HCT116 (cell line): ENCODE results near the gene TNC. TPM values are rescaled to one million over a fixed set of nuclear protein-coding genes. Genes with fewer than 3 reads are reported as not detected.

Experiments
- ATAC-seq: fragments of 200-7000 bp; cut with Tn5 transposase; 2 replicates; pipeline ENCODE4 v1.9.1; 2020; ENCODE audit warnings: mild to moderate bottlenecking, moderate library complexity
- BruUV-seq: library from RNA; stranded (reverse); fragments of 400-500 nt; replicated peaks from 2 replicates; lab custom pipeline; 2021; lab: Mats Ljungman, UMichigan
- CTCF ChIA-PET: fragments of 300-600 bp; sonication (Branson Sonifier 250); formaldehyde crosslinking; loops from one replicate; lab custom pipeline; 2021; ENCODE audit warnings: antibody characterized with exemption; lab: Charles Lee
- POLR2A ChIA-PET: fragments of 300-600, 350-600 bp; sonication (Branson Sonifier 250); formaldehyde crosslinking; loops from one replicate; lab custom pipeline; 2021; ENCODE audit warnings: antibody characterized with exemption; lab: Charles Lee
- RAD21 ChIA-PET, 2 experiments: fragments of 300-600 bp; sonication (Branson Sonifier 250); formaldehyde crosslinking; loops; one replicate each; lab custom pipeline; 2023; ENCODE audit warnings: low total read pairs in 2 of 2; ENCODE audit not compliant: uncharacterized antibody in 2 of 2, unreplicated experiment in 2 of 2, low non-redundant PET in 1 of 2; lab: Charles Lee
- DNase-seq: peaks from one replicate; pipeline ENCODE4 v3.0.0-alpha.2; 2010; ENCODE audit warnings: low read depth, low spot score
- H2AFZ ChIP-seq: fragments of 200-600 bp; shearing (Covaris generic), sonication (generic); 2 replicates; pipeline ENCODE4 v1.6.1; 2017; ENCODE audit warnings: low read depth, mixed run types, mixed read lengths, antibody characterized with exemption, low read length; ENCODE audit not compliant: poor library complexity, severe bottlenecking
- H3K27ac ChIP-seq: 2 replicates; pipeline ENCODE4 v1.5.1; 2012; ENCODE audit warnings: low read depth, low read length
- H3K27me3 ChIP-seq: fragments of 200-600 bp; sonication (generic); 2 replicates; pipeline ENCODE4 v1.6.1; 2016; ENCODE audit warnings: mixed run types, low read length, mixed read lengths; ENCODE audit not compliant: insufficient read depth
- H3K36me3 ChIP-seq, 2 experiments: fragments of 200-500 bp in 1 of 2; fragments of 200-600 bp in 1 of 2; sonication (Bioruptor generic) in 1 of 2; sonication (generic) in 1 of 2; 2 replicates each; pipeline versions ENCODE4 v1.5.1 to v1.6.1; 2014 to 2016; ENCODE audit warnings: low read length in 2 of 2, inconsistent platforms in 1 of 2, mixed read lengths in 1 of 2, mixed run types in 1 of 2; ENCODE audit not compliant: insufficient read depth in 2 of 2, control insufficient read depth in 1 of 2
- H3K4me1 ChIP-seq, 2 experiments: fragments of 200-600 bp in 1 of 2; sonication (generic) in 1 of 2; 2 replicates each; pipeline versions ENCODE4 v1.5.1 to v1.6.1; 2012 to 2017; ENCODE audit warnings: low read length in 2 of 2, inconsistent platforms in 1 of 2, mild to moderate bottlenecking in 1 of 2, mixed read lengths in 1 of 2, mixed run types in 1 of 2, moderate library complexity in 1 of 2; ENCODE audit not compliant: insufficient read depth in 2 of 2, control insufficient read depth in 1 of 2
- H3K4me2 ChIP-seq: fragments of 200-600 bp; sonication (generic); 2 replicates; pipeline ENCODE4 v1.6.1; 2017; ENCODE audit warnings: mixed run types, low read length, mixed read lengths
- H3K4me3 ChIP-seq, 2 experiments: fragments of 200-600 bp in 1 of 2; sonication (generic) in 1 of 2; replicated peaks in 1 of 2; 2 replicates each; pipeline ENCODE4 v1.5.1; 2011 to 2016; ENCODE audit warnings: low read length in 2 of 2, control low read depth in 1 of 2, low read depth in 1 of 2, mild to moderate bottlenecking in 1 of 2, mixed read lengths in 1 of 2, mixed run types in 1 of 2
- H3K79me2 ChIP-seq: fragments of 200-600 bp; sonication (generic); 2 replicates; pipeline ENCODE4 v1.6.1; 2017; ENCODE audit warnings: mild to moderate bottlenecking, mixed run types, low read length, moderate library complexity, mixed read lengths; ENCODE audit not compliant: insufficient read depth
- H3K9ac ChIP-seq: fragments of 200-600 bp; sonication (generic); 2 replicates; pipeline ENCODE4 v1.6.1; 2016; ENCODE audit warnings: low read length, mixed read lengths
- H3K9me2 ChIP-seq: fragments of 200-600 bp; sonication (generic), shearing (Covaris generic); 2 replicates; pipeline ENCODE4 v1.6.1; 2017; ENCODE audit warnings: mixed run types, mild to moderate bottlenecking, moderate library complexity; ENCODE audit not compliant: insufficient read depth
- H3K9me3 ChIP-seq, 2 experiments: fragments of 200-500 bp in 1 of 2; fragments of 200-600 bp in 1 of 2; sonication (Bioruptor generic) in 1 of 2; sonication (generic) in 1 of 2; 2 replicates each; pipeline ENCODE4 v1.6.1; 2014 to 2017; ENCODE audit warnings: low read length in 2 of 2, mixed read lengths in 2 of 2, inconsistent platforms in 1 of 2, low read depth in 1 of 2, mild to moderate bottlenecking in 1 of 2, mixed run types in 1 of 2, moderate library complexity in 1 of 2; ENCODE audit not compliant: control insufficient read depth in 1 of 2, insufficient read depth in 1 of 2
- H4K20me1 ChIP-seq: fragments of 200-600 bp; sonication (generic), shearing (Covaris generic); 2 replicates; pipeline ENCODE4 v1.6.1; 2017; ENCODE audit warnings: mixed run types, mild to moderate bottlenecking, moderate library complexity; ENCODE audit not compliant: insufficient read depth
- CBX3 ChIP-seq: IDR thresholded peaks from 2 replicates; pipeline ENCODE4 v1.6.1; 2012; ENCODE audit warnings: low read depth
- EGR1 ChIP-seq: IDR thresholded peaks from 2 replicates; pipeline ENCODE4 v1.6.1; 2012; ENCODE audit warnings: low read depth
- ELF1 ChIP-seq: IDR thresholded peaks from 2 replicates; pipeline ENCODE4 v1.6.1; 2012; ENCODE audit warnings: low read depth, borderline replicate concordance
- EZH2 ChIP-seq: fragments of 200-600 bp; sonication (generic); IDR thresholded peaks from 2 replicates; pipeline ENCODE4 v1.6.1; 2017; ENCODE audit warnings: antibody characterized with exemption, mixed run types
- EZH2phosphoT487 ChIP-seq: fragments of 200-600 bp; IDR thresholded peaks from 2 replicates; pipeline ENCODE4 v1.6.1; 2018; ENCODE audit warnings: antibody characterized with exemption, borderline replicate concordance
- FOSL1 ChIP-seq: IDR thresholded peaks from 2 replicates; pipeline ENCODE4 v1.6.1; 2012; ENCODE audit warnings: low read depth
- MAX ChIP-seq: IDR thresholded peaks from 2 replicates; pipeline ENCODE4 v1.6.1; 2012
- POLR2AphosphoS5 ChIP-seq: IDR thresholded peaks from 2 replicates; pipeline ENCODE4 v1.6.1; 2011; ENCODE audit warnings: mild to moderate bottlenecking, low read depth, low read length, moderate library complexity
- RAD21 ChIP-seq: IDR thresholded peaks from 2 replicates; pipeline ENCODE4 v1.6.1; 2012; ENCODE audit warnings: low read depth, mild to moderate bottlenecking
- REST ChIP-seq: IDR thresholded peaks from 2 replicates; pipeline ENCODE4 v1.6.1; 2012; ENCODE audit warnings: low read depth
- SIN3A ChIP-seq: IDR thresholded peaks from 2 replicates; pipeline ENCODE4 v1.6.1; 2012; ENCODE audit warnings: low read depth
- SP1 ChIP-seq: IDR thresholded peaks from 2 replicates; pipeline ENCODE4 v1.6.1; 2012; ENCODE audit warnings: low read depth
- SRF ChIP-seq: IDR thresholded peaks from 2 replicates; pipeline ENCODE4 v1.6.1; 2012; ENCODE audit warnings: low read depth
- TCF7L2 ChIP-seq: IDR thresholded peaks from 2 replicates; pipeline ENCODE4 v1.7.0; 2011; ENCODE audit warnings: borderline replicate concordance, inconsistent platforms; ENCODE audit not compliant: insufficient read depth, insufficient read length; ENCODE audit errors: extremely low read depth
- ZBTB33 ChIP-seq: IDR thresholded peaks from 2 replicates; pipeline ENCODE4 v1.6.1; 2011; ENCODE audit warnings: mild to moderate bottlenecking, low read length, moderate library complexity; ENCODE audit not compliant: insufficient replicate concordance; ENCODE audit errors: extremely low read depth
- ZNF274 ChIP-seq: fragments of 200-500 bp; sonication (Bioruptor generic); IDR thresholded peaks from 2 replicates; pipeline ENCODE4 v1.6.1; 2014; ENCODE audit warnings: mild to moderate bottlenecking, low read depth, low read length, inconsistent platforms
- intact Hi-C: fragments of 100-400 bp; cut with micrococcal nuclease; formaldehyde crosslinking; loops from 2 replicates; pipeline ENCODE4 v1.10.0; 2022
- total RNA-seq: library from RNA; stranded (reverse); gene quantifications from one replicate; pipeline ENCODE4 v1.2.1, GENCODE V29; 2021; ENCODE audit not compliant: unreplicated experiment

Gene TNC
- total RNA-seq, 1 experiment from 2014 or later, result 0.49 TPM

DNA sequence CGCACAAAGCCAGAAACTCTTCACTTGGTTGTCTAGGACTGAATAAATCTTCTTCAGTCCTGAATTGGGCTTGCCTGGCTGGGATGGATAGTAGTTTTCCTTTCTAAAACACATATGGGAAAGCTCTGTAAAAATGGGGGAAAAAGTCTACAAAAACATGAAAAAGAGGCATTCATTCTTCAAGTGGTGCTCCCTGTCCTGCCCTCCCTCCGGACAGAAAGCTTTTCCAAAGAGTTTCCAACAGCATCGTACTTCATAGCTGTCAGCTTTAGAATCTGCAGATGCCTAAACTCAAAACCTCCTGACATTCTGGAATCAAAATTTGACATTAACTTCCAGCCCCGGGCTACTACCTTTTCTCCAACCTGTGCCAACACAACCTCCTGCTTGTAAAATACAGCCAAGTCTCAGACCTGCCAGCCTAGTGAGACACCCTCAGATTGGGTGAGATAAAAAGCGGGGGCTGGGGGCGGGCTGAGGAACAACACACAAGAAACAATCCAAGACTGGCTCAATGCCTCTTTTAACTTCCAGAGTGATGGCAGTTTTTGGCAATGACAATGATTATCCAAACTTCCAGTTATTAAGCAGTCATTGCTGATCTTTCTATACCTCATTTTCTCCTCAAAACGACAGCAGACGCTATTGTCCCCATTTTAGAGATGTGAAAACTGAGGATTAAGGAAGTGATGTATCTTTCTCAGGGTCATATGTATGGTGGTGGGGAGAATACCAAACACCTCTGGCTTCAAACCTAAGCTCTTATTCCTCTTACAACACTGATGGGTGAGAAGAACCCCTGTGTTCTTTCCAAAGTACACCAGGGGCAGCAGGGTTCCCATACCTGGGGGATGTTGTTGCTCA, 1.3 kb downstream of the TNC start (continued):
- TF ChIP-seq RAD21, result no peak
- TF ChIP-seq EZH2, result no peak
- TF ChIP-seq CBX3, result no peak
- TF ChIP-seq REST, result no peak

DNA sequence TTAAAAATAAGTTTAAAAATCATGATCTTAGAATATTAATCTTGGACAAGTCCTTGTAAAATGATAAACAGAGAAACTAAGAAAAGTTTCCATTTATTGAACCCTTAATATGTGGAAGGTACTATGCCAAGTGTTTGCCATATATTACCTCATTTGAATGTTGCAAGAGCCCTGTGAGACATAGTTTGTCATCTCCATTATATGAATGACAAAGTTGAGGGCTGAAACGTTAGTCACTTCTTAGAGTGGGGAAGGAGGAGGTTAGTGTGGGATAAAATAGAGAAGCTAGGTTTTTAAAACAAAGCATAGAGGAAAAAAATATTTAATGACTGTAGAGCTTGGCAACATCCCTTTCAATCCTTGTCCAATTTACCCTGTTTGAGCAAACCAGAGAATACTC, 2.0 kb downstream of the TNC start:
- H3K36me3 ChIP-seq, result no peaks in the 10 kb centered on the region
- intact Hi-C loops, result no loop called here
- H3K9me3 ChIP-seq, result no peaks in the 10 kb centered on the region
- H3K4me3 ChIP-seq, result no peak overlapping the region
- H3K9ac ChIP-seq, result no peak overlapping the region
- ChIA-PET POLR2A (no interaction called here), CTCF (no interaction called here), RAD21 (no interaction called here)
- H3K27ac ChIP-seq, result no peak overlapping the region
- no peak overlapping the region for H2AFZ ChIP-seq
- no peak overlapping the region for H3K4me2 ChIP-seq
- no peaks in the 10 kb centered on the region for H4K20me1 ChIP-seq
- no TSS peak for BruUV-seq
- peaks cover 8 to 18% of the 10 kb centered on the region in 2 experiments; a peak in 3 of 4 replicates for H3K4me1 ChIP-seq
- ATAC-seq, result no peak
- DNase-seq, result peak; percentile 16
- peaks cover 76% of the 10 kb centered on the region for H3K27me3 ChIP-seq
- H3K79me2 ChIP-seq, result no peaks in the 10 kb centered on the region
- no peaks in the 10 kb centered on the region for H3K9me2 ChIP-seq
- TF ChIP-seq SP1 (peak; percentile 23; the same call in 1 of the 2 replicates), EZH2phosphoT487 (no peak), POLR2AphosphoS5 (no peak), ELF1 (no peak), SIN3A (no peak), FOSL1 (peak; percentile 44; the same call in 1 of the 2 replicates), SRF (no peak), ZNF274 (no peak), MAX (no peak), TCF7L2 (no peak), EGR1 (no peak), ZBTB33 (no peak)
